GM12878 (cell line): Measurements from ENCODE around the gene DLX3. TPM values are rescaled to one million over a fixed set of nuclear protein-coding genes. Genes with fewer than 3 reads are reported as not detected.

Experiments used
- ATAC-seq: fragments of 200-7000 bp; cut with Tn5 transposase; 3 replicates; pipeline ENCODE4 v1.9.1; 2020; ENCODE audit warnings: mild to moderate bottlenecking, moderate library complexity
- BruUV-seq: library from RNA; stranded (reverse); fragments of 400-500 nt; replicated peaks from 2 replicates; lab custom pipeline; 2021; lab: Mats Ljungman, UMichigan
- CTCF ChIA-PET: fragments of 300-600 bp; sonication (Branson Sonifier 250); formaldehyde crosslinking; extraction: SDS; loops from one replicate; lab custom pipeline; 2021; ENCODE audit warnings: inconsistent platforms; lab: Yijun Ruan, JAX
- POLR2A ChIA-PET: fragments of 350-600 bp; formaldehyde crosslinking; extraction: SDS; loops from one replicate; lab custom pipeline; 2021; ENCODE audit warnings: inconsistent platforms; lab: Charles Lee
- RAD21 ChIA-PET: fragments of 300-600 bp; sonication (Branson Sonifier 250); formaldehyde crosslinking; loops from one replicate; lab custom pipeline; 2023; ENCODE audit warnings: antibody characterized with exemption; ENCODE audit not compliant: unreplicated experiment; lab: Charles Lee
- SMC1A ChIA-PET: fragments of 300-600 bp; sonication (Branson Sonifier 250); formaldehyde crosslinking; loops from one replicate; lab custom pipeline; 2023; ENCODE audit not compliant: unreplicated experiment, uncharacterized antibody; lab: Charles Lee
- DNase-seq: peaks from one replicate; pipeline ENCODE4 v3.0.0-alpha.2; 2011; ENCODE audit warnings: low read depth, low spot score
- FAIRE-seq: peaks from 3 replicates; lab custom pipeline; 2011; peaks lifted over from hg19 to GRCh38; lab: Jason Lieb, UNC
- H2AFZ ChIP-seq: 2 replicates; pipeline ENCODE4 v1.6.0; 2011; ENCODE audit warnings: low read depth, low read length, control low read depth; ENCODE audit not compliant: control insufficient read depth
- H3K27ac ChIP-seq: 2 replicates; pipeline ENCODE4 v1.5.1; 2011; ENCODE audit warnings: control low read depth; ENCODE audit not compliant: control insufficient read depth, insufficient read depth
- H3K27me3 ChIP-seq, 2 experiments: replicated peaks in 1 of 2; 2 replicates each; pipeline versions ENCODE4 v1.6.0 to v1.6.1; 2011; ENCODE audit warnings: low read length in 1 of 2; ENCODE audit not compliant: control insufficient read depth in 2 of 2, insufficient read depth in 2 of 2
- H3K36me3 ChIP-seq, 2 experiments: 2 replicates each; pipeline ENCODE4 v1.5.1; 2011; ENCODE audit warnings: low read length in 1 of 2; ENCODE audit not compliant: control insufficient read depth in 2 of 2, insufficient read depth in 2 of 2
- H3K4me1 ChIP-seq: 2 replicates; pipeline ENCODE4 v1.6.1; 2011; ENCODE audit warnings: mild to moderate bottlenecking, low read length, moderate library complexity, mixed read lengths; ENCODE audit not compliant: control insufficient read depth, insufficient read depth
- H3K4me2 ChIP-seq: 2 replicates; pipeline ENCODE4 v1.6.0; 2011; ENCODE audit warnings: control low read depth; ENCODE audit not compliant: control insufficient read depth, insufficient read depth
- H3K4me3 ChIP-seq: fragments of 200-600 bp; sonication (generic); 2 replicates; pipeline ENCODE4 v1.5.1; 2016
- H3K79me2 ChIP-seq: 2 replicates; pipeline ENCODE4 v1.6.0; 2011; ENCODE audit warnings: low read length; ENCODE audit not compliant: control insufficient read depth, insufficient read depth
- H3K9ac ChIP-seq: 2 replicates; pipeline ENCODE4 v1.8.0; 2011; ENCODE audit warnings: low read length, control low read depth, mixed read lengths; ENCODE audit not compliant: control insufficient read depth, insufficient read depth
- H3K9me3 ChIP-seq: replicated peaks from 3 replicates; pipeline ENCODE4 v1.5.1; 2011; ENCODE audit warnings: mild to moderate bottlenecking, low read length; ENCODE audit not compliant: control insufficient read depth, insufficient read depth
- H4K20me1 ChIP-seq: 2 replicates; pipeline ENCODE4 v1.6.0; 2011; ENCODE audit not compliant: control insufficient read depth, insufficient read depth
- BMI1 ChIP-seq: fragments of 450-650 bp; IDR thresholded peaks from 2 replicates; pipeline ENCODE4 v1.6.1; 2016; ENCODE audit warnings: mild to moderate bottlenecking, moderate library complexity, borderline replicate concordance
- CBX3 ChIP-seq: fragments of 200-600 bp; sonication (generic); IDR thresholded peaks from 2 replicates; pipeline ENCODE4 v1.6.1; 2016; ENCODE audit warnings: low read depth, borderline replicate concordance
- KLF5 ChIP-seq: fragments of 450-650 bp; IDR thresholded peaks from 2 replicates; pipeline ENCODE4 v1.6.1; 2014; ENCODE audit warnings: mild to moderate bottlenecking; ENCODE audit not compliant: partially characterized antibody
- MXI1 ChIP-seq: fragments of 150-350 bp; IDR thresholded peaks from 2 replicates; pipeline ENCODE4 v1.6.1; 2011; ENCODE audit warnings: low read depth, mild to moderate bottlenecking, inconsistent platforms, low read length, improper control_type of control experiment
- NFXL1 ChIP-seq: fragments of 450-650 bp; IDR thresholded peaks from 2 replicates; pipeline ENCODE4 v1.6.1; 2017; ENCODE audit warnings: antibody characterized with exemption, mild to moderate bottlenecking, borderline replicate concordance
- REST ChIP-seq: IDR thresholded peaks from 2 replicates; pipeline ENCODE4 v1.6.1; 2012; ENCODE audit warnings: mild to moderate bottlenecking, low read depth, low read length
- RFX5 ChIP-seq: IDR thresholded peaks from 2 replicates; pipeline ENCODE4 v1.6.1; 2011; ENCODE audit warnings: low read depth, low read length, improper control_type of control experiment
- SP1 ChIP-seq: IDR thresholded peaks from one replicate; pipeline ENCODE4 v1.6.1; 2011; ENCODE audit warnings: low read depth, low read length
- TAF1 ChIP-seq: IDR thresholded peaks from 2 replicates; pipeline ENCODE4 v1.6.1; 2011; ENCODE audit warnings: mild to moderate bottlenecking, low read depth, low read length, borderline replicate concordance
- YY1 ChIP-seq: IDR thresholded peaks from 2 replicates; pipeline ENCODE4 v1.6.1; 2011; ENCODE audit warnings: low read depth, mild to moderate bottlenecking, low read length
- ZBED1 ChIP-seq: IDR thresholded peaks from 2 replicates; pipeline ENCODE4 v1.6.1; 2016; ENCODE audit warnings: borderline replicate concordance
- WGBS: methylation state at CpG from one replicate; pipeline ENCODE4 v1.1.6; 2016; ENCODE audit warnings: low lambda C conversion rate; ENCODE audit not compliant: insufficient replicate concordance, insufficient coverage; ENCODE audit errors: missing lambda C conversion rate; 5-methylcytosine and 5-hydroxymethylcytosine counted together
- in situ Hi-C: fragments of 300-500 bp; cut with MboI; formaldehyde crosslinking; loops from 9 replicates; pipeline ENCODE4 v1.14.3; 2018; ENCODE audit warnings: mixed read lengths
- intact Hi-C: fragments of 100-400 bp; cut with micrococcal nuclease; formaldehyde crosslinking; loops from one replicate; pipeline ENCODE4 v1.14.2; 2022; ENCODE audit not compliant: unreplicated experiment
- polyA plus RNA-seq, 11 experiments: library from polyadenylated mRNA; depleted of rRNA in 4 of 11; unstranded in 6 of 11; stranded (reverse) in 5 of 11; fragments of >200 nt; fragmentation: Nextera tagmentation in 4 of 11; fragmentation: Illumina TruSeq in 1 of 11; extraction: Ambion mirVana in 4 of 11; extraction: Trizol in 1 of 11; gene quantifications; 1 replicate in 1 of 11; 2 replicates in 10 of 11; pipeline versions ENCODE4 v1.2.1 to v1.2.3, GENCODE V29; 2011 to 2016; ENCODE audit warnings: inconsistent platforms in 2 of 11, missing spikeins in 2 of 11, low read depth in 1 of 11
- total RNA-seq, 4 experiments: library from RNA; depleted of rRNA in 3 of 4; stranded (reverse); fragments of >200 nt in 3 of 4; fragmentation: Illumina TruSeq in 1 of 4; extraction: Trizol in 1 of 4; gene quantifications; 2 replicates each; pipeline versions ENCODE4 v1.2.1 to v1.2.3, GENCODE V29; 2013 to 2021

Gene DLX3
- total and polyA plus RNA-seq, 10 of the 15 experiments (the other 5 are each of a cell fraction or from before 2014, with no cell fraction given) = not detected

DNA sequence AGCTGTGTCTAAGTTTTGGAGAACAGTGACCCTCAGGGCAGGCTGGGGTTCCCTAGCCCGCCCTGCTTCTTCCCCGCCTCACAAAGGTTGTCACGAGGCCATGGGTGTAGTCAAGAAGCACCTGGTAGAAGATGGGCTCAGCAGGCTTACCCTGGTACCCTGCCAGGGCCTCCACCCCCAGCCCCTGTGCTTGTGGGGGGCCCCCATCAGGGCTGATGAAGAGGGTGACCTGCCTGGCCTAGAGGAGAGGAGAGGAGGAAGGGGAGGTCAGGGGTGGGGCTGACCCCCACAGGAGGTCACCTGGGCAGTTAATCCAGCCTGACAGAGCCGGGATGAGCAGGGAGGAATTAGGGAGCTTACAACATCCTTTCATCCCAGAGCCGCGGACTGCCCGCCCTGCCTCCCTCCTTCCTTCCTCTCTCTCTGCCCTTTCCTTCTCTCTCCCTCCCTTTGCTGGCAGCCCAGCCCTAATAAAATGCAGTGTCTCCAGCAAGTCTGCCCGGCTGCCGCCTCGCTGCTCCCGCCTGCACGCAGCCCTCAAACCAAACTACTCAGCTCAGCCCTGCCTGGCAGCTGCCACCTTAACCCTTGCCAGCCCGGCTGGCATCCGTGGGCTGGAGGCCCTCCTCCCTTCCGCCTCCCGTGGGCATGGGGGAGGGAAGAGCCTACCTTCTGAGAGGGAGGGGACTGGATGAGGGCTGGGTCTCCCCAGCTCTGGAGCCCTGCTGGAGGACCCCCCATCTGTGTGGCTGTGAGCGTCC is 7.2 kb downstream of the DLX3 start:
- Histone ChIP-seq H3K79me2 (no peaks in the 10 kb centered on the region), H2AFZ (no peak overlapping the region), H3K27ac (no peak overlapping the region), H3K4me3 (no peak overlapping the region), H4K20me1 (no peaks in the 10 kb centered on the region), H3K36me3 (no peaks in the 10 kb centered on the region), H3K9me3 (no peaks in the 10 kb centered on the region), H3K4me2 (no peak overlapping the region), H3K9ac (no peak overlapping the region), H3K27me3 (peaks cover 4 to 13% of the 10 kb centered on the region in 2 experiments; a peak in 3 of 4 replicates), H3K4me1 (no peaks in the 10 kb centered on the region)
- intact Hi-C loops = no loop called here
- TF ChIP-seq ZBED1 (no peak), BMI1 (no peak), TAF1 (no peak), YY1 (no peak), RFX5 (no peak), CBX3 (no peak), NFXL1 (no peak), KLF5 (no peak), SP1 (no peak), REST (no peak), MXI1 (no peak)
- BruUV-seq = no TSS peak
- ChIA-PET POLR2A (no interaction called here), CTCF (interaction anchor here (0.7 to 3.3 kb wide), 3 partner anchors 10 to 36 kb away, joined by 4 to 14 read pairs (median 6); no protein-coding TSS in a partner anchor), RAD21 (interaction anchor here (1.1 to 1.9 kb wide), 2 partner anchors 10 to 100 kb away, joined by 5 to 7 read pairs; no protein-coding TSS in a partner anchor), SMC1A (interaction anchor here (0.6 kb wide), 1 partner anchor 217 kb away, joined by 3 read pairs; no protein-coding TSS in a partner anchor)
- WGBS = 10% methylated on average over 17 of the region's 17 CpGs
- in situ Hi-C loops = no loop called here
- ATAC-seq (no peak), DNase-seq (no peak), FAIRE-seq (no peak)
